Bronchial epithelial cell (primary cell): ENCODE measurements around the gene EML4. TPM values are rescaled to one million over a fixed set of nuclear protein-coding genes. Genes with fewer than 3 reads are reported as not detected.

Source experiments
- DNase-seq: peaks from one replicate; pipeline ENCODE4 v3.0.0-alpha.2; 2010; ENCODE audit warnings: low read depth
- FAIRE-seq: peaks from 2 replicates; lab custom pipeline; 2011; peaks lifted over from hg19 to GRCh38; lab: Jason Lieb, UNC
- H3K27me3 ChIP-seq: 2 replicates; pipeline ENCODE4 v1.5.1; 2011; ENCODE audit warnings: low read length; ENCODE audit not compliant: control insufficient read depth, insufficient read depth
- H3K36me3 ChIP-seq: 2 replicates; pipeline ENCODE4 v1.5.1; 2011; ENCODE audit warnings: low read length; ENCODE audit not compliant: control insufficient read depth, insufficient read depth
- H3K4me3 ChIP-seq: 2 replicates; pipeline ENCODE4 v1.5.1; 2011; ENCODE audit warnings: mild to moderate bottlenecking, low read depth, low read length, control low read depth
- total RNA-seq: library from RNA; depleted of rRNA; stranded (reverse); fragments of >200 nt; gene quantifications from 2 replicates; pipeline ENCODE4 v1.2.1, GENCODE V29; 2014
- TF ChIP-seq, protein P1 (sequence below): IDR thresholded peaks from 2 replicates; pipeline ENCODE4 v1.5.1; 2011; ENCODE audit warnings: mild to moderate bottlenecking, moderate library complexity, low read length, control low read depth, inconsistent platforms; ENCODE audit not compliant: insufficient read depth, severe bottlenecking

Gene EML4
- total RNA-seq, 1 donor from 2014 or later: 26.3 TPM

DNA sequence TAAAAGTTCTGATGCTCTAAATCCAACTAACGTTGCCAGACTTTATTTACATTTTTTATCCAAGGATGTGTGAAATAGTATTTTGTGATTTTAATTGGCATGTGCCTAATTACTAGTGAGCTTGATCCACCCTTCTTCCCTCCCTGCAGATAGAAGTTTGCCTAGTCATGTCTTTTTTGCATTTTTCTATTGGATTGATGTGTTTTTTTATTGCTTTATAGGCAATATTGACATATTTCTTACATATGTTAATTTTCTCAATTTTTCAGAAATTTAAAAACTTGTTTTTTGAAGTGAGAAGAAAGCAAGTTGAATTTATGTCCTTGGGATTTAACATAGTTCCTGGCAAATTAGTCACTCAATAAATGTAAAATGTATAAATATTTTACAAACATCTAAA, 56.4 kb downstream of the EML4 start:
- no peaks in the 10 kb centered on the region for H3K27me3 ChIP-seq
- DNase-seq (no peak), FAIRE-seq (no peak)
- no peak overlapping the region for H3K4me3 ChIP-seq
- H3K36me3 ChIP-seq: no peaks in the 10 kb centered on the region
- TF ChIP-seq, protein P1, sequence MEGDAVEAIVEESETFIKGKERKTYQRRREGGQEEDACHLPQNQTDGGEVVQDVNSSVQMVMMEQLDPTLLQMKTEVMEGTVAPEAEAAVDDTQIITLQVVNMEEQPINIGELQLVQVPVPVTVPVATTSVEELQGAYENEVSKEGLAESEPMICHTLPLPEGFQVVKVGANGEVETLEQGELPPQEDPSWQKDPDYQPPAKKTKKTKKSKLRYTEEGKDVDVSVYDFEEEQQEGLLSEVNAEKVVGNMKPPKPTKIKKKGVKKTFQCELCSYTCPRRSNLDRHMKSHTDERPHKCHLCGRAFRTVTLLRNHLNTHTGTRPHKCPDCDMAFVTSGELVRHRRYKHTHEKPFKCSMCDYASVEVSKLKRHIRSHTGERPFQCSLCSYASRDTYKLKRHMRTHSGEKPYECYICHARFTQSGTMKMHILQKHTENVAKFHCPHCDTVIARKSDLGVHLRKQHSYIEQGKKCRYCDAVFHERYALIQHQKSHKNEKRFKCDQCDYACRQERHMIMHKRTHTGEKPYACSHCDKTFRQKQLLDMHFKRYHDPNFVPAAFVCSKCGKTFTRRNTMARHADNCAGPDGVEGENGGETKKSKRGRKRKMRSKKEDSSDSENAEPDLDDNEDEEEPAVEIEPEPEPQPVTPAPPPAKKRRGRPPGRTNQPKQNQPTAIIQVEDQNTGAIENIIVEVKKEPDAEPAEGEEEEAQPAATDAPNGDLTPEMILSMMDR: no peak

DNA sequence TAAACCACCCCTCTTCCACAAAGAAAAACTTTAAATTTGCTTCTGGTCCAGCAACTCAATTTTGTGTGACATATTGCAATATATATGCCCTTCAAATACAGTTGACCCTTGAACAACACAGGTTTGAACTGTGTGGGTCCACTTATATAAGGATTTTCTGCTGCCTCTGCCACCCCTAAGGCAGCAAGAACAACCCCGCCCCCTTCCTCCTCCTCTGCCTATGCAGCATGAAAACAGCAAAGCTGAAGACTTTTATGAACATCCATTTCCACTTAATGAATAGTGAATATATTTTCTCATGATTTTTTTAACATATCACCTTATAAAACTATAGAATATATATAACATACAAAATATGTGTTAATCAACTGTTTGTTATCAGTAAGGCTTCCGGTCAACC, 58.3 kb downstream of the EML4 start:
- DNase-seq (no peak), FAIRE-seq (no peak)
- TF ChIP-seq, protein P1: no peak
- Histone ChIP-seq H3K36me3 (no peaks in the 10 kb centered on the region), H3K27me3 (no peaks in the 10 kb centered on the region), H3K4me3 (no peak overlapping the region)

DNA sequence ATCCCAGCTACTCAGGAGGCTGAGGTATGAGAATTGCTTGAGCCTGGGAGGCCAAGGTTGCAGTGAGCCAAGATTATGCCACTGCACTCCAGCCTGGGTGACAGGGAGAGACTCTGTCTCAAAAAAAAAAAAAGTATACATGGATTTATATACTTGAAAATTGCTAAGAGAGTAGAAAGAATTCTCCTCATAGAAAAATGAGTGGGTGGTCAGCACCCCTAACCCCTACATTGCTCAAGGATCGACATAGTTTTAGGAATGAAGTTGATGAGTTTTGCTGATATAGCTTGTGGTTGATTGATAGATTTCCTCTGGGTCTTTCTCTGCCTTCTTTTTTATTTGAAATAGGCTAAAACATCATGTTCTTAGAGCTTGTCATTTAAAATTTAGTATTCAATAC, 58.9 kb downstream of the EML4 start:
- no peak for DNase-seq
- no peak for FAIRE-seq
- H3K27me3 ChIP-seq: no peaks in the 10 kb centered on the region
- TF ChIP-seq, protein P1: no peak
- H3K4me3 ChIP-seq: no peak overlapping the region
- no peaks in the 10 kb centered on the region for H3K36me3 ChIP-seq

DNA sequence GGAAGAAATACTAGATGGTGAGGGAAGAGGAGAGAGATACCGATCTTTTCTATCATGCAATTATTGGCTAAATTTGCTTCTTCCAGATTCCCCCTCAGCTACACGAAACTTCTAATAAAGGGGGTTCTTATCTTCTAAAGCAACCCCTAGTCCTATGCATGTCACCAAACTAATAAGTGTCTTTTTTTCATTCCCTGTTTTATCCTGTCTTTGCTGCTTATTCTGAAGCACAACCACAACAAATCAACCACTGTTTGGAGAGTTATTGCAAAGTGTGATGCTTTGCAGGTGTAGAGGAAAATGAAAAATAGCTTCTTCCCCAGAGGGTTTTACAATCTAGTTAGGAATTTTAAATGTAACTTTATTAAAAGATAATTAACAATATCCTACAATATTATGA, 60.8 kb downstream of the EML4 start:
- DNase-seq (no peak), FAIRE-seq (no peak)
- no peak overlapping the region for H3K4me3 ChIP-seq
- no peaks in the 10 kb centered on the region for H3K36me3 ChIP-seq
- TF ChIP-seq, protein P1: no peak
- H3K27me3 ChIP-seq: no peaks in the 10 kb centered on the region

DNA sequence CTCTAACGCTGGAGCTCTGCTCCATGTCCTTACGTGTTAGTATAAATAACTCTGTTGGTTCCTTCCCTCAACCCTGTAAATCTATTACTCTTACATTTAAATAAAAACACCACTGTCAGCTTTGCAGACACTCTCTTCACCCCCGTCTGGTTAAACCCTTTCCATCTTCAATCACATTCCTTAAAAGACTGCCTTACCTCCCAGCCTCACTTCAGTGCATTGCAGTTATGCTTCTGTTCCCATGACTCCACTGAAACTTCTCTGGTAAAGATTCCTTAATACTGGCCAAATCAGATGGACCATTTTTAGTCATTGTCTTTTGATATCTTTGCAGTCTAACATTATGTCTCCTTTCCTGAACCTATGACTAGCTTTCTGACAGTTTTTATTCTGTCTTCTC, 61.7 kb downstream of the EML4 start:
- no peak for DNase-seq
- TF ChIP-seq, protein P1: no peak
- no peak for FAIRE-seq

DNA sequence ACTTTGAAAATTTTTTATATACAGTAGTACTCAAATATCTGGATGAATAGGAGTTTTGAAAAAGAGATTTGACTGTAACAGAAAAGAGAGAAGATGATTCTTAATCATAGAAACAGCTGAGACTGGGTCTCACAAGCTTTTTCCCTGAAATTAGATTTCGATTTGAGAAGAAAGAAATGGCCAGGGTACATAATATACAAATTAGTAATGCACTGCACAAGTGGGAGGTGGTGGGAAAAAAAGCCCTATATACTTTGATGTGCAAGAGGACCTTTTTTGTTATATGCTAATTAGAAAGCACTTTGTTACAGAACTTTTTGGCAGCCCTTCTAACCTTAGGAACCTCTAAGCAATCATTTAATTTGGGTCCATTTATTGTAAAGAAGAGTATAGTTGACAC, 62.9 kb downstream of the EML4 start:
- Histone ChIP-seq H3K36me3 (no peaks in the 10 kb centered on the region), H3K4me3 (no peak overlapping the region), H3K27me3 (no peaks in the 10 kb centered on the region)
- no peak for FAIRE-seq
- no peak for DNase-seq
- TF ChIP-seq, protein P1: no peak

More for the DNA sequence above, 61.7 kb downstream of the EML4 start:
- Histone ChIP-seq H3K27me3 (no peaks in the 10 kb centered on the region), H3K4me3 (no peak overlapping the region), H3K36me3 (no peaks in the 10 kb centered on the region)
